Urinary bladder (tissue), 4 donors: ENCODE data around the gene C1R. TPM values are rescaled to one million over a fixed set of nuclear protein-coding genes. Genes with fewer than 3 reads are reported as not detected.

ENCODE experiments used
- DNase-seq: peaks from one replicate; pipeline ENCODE4 v3.0.0-alpha.2; 2015; ENCODE audit errors: extremely low spot score
- H3K27ac ChIP-seq: one replicate; pipeline ENCODE4 v1.5.1; 2013; ENCODE audit warnings: low read depth, mild to moderate bottlenecking, moderate library complexity
- H3K36me3 ChIP-seq: one replicate; pipeline ENCODE4 v1.6.1; 2013; ENCODE audit warnings: mild to moderate bottlenecking, moderate library complexity; ENCODE audit not compliant: insufficient read depth
- H3K4me1 ChIP-seq: one replicate; pipeline ENCODE4 v1.6.1; 2013; ENCODE audit warnings: mild to moderate bottlenecking, moderate library complexity; ENCODE audit not compliant: insufficient read depth
- H3K4me3 ChIP-seq: one replicate; pipeline ENCODE4 v1.5.1; 2013; ENCODE audit warnings: low read depth, low read length
- WGBS: extraction: QIAGEN DNeasy Blood & Tissue Kit; methylation state at CpG from one replicate; pipeline ENCODE4 v1.1.7; 2013; 5-methylcytosine and 5-hydroxymethylcytosine counted together
- polyA plus RNA-seq: library from polyadenylated mRNA; stranded (reverse); fragments of 200-250 nt; gene quantifications from one replicate; pipeline ENCODE4 v1.2.3, GENCODE V29; 2013
- total RNA-seq: library from RNA; depleted of rRNA; stranded (reverse); fragments of >200 nt; gene quantifications from one replicate; pipeline ENCODE4 v1.2.3, GENCODE V29; 2014
- donor health status: healthy with polysubstance abuse.
- donor health status: healthy.

Gene C1R
- total and polyA plus RNA-seq, 2 donors: 174 to 1,192 TPM

DNA sequence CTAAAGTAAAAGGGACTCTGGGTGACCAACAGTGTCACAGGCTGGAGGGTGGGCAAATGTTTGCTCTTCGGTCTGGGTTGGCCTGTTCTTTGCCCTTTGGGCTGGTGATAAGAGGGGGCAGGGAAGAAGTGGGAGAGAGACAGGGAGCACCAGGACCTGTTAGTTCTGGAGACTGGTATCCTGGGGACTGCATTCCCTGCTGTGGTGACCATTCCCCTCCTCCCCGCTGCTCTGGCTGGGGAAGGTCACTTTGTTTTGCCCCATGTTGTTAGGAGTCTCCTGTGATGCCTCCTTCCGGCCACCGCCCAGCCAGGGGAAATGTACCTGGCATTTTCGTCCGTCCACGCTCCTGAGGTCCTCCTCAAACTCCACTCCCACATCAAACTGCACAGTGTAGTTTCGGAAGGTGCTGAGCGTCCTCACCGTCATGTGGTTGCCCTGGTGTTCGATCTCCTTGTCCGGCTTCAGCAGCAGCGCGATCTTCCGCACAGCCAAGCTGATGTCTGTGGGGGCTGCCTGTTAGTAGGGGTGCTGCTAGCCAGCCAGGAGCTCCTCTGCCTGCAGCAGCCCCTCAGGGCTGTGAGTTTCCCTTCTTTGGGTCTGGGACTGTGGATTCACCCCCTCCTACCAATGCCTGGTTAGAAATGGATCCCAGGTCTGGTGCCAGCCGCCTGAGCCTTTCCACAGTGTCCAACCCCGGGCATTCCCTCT is 35.8 kb upstream of the C1R start:
- no peak overlapping the region for H3K27ac ChIP-seq
- no peaks in the 10 kb centered on the region for H3K36me3 ChIP-seq
- H3K4me3 ChIP-seq: no peak overlapping the region
- WGBS: 86% methylated on average over 17 of the region's 17 CpGs
- DNase-seq: no peak
- no peaks in the 10 kb centered on the region for H3K4me1 ChIP-seq

- no peak for DNase-seq
- Histone ChIP-seq H3K27ac (no peak overlapping the region), H3K36me3 (no peaks in the 10 kb centered on the region), H3K4me1 (no peaks in the 10 kb centered on the region), H3K4me3 (no peak overlapping the region)
- WGBS: 73% methylated on average over 4 of the region's 4 CpGs
These were observed 33.5 kb upstream of the C1R start for GRCh38 chr12:7125632-7126227.

DNA sequence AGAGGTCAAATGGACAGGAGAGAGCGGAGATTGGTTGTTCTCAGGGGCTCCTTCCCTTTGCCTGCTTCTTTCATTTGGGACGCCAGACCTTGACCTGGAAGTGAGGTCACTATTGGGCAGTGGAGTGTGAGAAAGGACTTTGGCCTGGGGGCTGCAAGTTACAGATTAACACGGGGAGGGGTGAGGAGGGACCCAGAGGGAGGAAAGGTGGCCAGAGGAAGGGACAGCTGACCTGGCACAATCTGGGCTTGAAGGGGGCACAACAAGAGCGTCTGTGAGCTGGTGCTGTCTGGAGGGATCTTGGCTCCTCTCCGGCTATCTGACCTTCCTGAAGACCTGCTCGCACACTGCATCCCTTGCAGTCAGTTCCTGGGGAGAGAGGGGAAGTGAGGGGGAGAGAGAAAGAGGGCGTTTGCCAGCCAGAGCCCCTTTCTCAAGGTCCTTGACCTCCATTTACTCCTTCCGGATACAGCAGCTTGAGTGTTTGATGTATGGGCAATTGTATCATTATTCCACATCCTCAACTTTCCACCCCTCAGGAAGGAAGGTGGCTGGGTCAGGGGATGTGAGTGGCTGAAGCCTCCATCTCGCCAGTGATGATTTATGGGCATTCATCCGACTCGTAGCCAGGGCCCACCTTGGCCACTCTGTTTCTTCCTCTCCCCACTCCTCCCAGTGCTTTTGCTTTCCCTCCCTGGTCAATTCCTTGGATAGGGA is 31.7 kb upstream of the C1R start:
- H3K4me1 ChIP-seq: no peaks in the 10 kb centered on the region
- no peaks in the 10 kb centered on the region for H3K36me3 ChIP-seq
- 61% methylated on average over 11 of the region's 11 CpGs for WGBS
- H3K27ac ChIP-seq: no peak overlapping the region
- H3K4me3 ChIP-seq: no peak overlapping the region
- DNase-seq: no peak

GRCh38 chr12:7122811-7123769 is 30.8 kb upstream of the C1R start:
- H3K27ac ChIP-seq: no peak overlapping the region
- no peak for DNase-seq
- no peaks in the 10 kb centered on the region for H3K4me1 ChIP-seq
- H3K36me3 ChIP-seq: no peaks in the 10 kb centered on the region
- H3K4me3 ChIP-seq: no peak overlapping the region
- WGBS: 71% methylated on average over 7 of the region's 7 CpGs

DNA sequence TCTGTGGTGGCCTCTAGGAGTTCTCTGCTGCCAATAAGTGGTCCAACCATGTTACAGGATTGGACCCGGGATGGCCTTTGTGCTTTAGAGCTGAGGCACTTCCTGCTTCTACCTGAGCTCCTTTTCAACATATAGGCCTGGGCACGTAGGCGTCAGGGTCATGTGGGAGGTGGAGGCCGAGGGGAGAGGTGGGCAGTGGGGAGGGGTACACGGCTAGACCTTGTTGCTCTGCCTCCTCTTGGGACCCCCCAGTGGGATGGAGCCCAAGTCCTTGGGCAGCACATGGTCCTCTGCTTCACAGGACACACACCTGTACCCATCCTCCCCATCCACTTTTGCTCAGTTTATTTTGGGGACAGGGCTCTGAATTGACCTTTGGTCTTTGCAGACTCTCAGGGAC is 29.1 kb upstream of the C1R start:
- no peak overlapping the region for H3K27ac ChIP-seq
- no peaks in the 10 kb centered on the region for H3K4me1 ChIP-seq
- no peak for DNase-seq
- H3K4me3 ChIP-seq: no peak overlapping the region
- 81% methylated on average over 5 of the region's 5 CpGs for WGBS
- H3K36me3 ChIP-seq: no peaks in the 10 kb centered on the region

DNA sequence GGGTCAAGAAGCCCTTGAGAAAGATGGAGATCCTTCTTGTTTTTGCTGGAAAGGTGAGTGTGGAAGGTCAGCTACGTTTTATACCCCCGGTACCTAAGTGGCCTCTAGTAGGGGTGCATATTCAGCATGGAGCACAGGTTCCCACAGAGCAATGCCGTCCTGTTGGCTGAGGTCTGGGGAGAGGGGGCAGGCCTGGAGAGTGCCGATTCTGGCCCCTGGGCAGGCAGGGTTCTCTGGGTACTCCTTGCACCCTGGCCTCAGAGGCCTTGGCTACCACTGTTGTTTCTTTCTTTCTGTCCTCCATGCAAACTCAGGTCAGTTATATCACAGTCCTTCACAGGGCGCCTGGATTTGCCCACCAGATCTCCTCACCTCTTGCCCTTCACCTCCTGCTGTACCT is 27.9 kb upstream of the C1R start:
- H3K4me3 ChIP-seq: no peak overlapping the region
- WGBS: 88% methylated on average over 5 of the region's 5 CpGs
- H3K36me3 ChIP-seq: no peaks in the 10 kb centered on the region
- no peaks in the 10 kb centered on the region for H3K4me1 ChIP-seq
- no peak overlapping the region for H3K27ac ChIP-seq
- no peak for DNase-seq

- no peak overlapping the region for H3K27ac ChIP-seq
- H3K4me3 ChIP-seq: no peak overlapping the region
- H3K4me1 ChIP-seq: no peaks in the 10 kb centered on the region
- WGBS: 86% methylated on average over 3 of the region's 3 CpGs
- H3K36me3 ChIP-seq: no peaks in the 10 kb centered on the region
- DNase-seq: no peak
These were observed 26.6 kb upstream of the C1R start for GRCh38 chr12:7118881-7119280.

GRCh38 chr12:7117670-7118069 is 25.4 kb upstream of the C1R start:
- DNase-seq: no peak
- H3K4me3 ChIP-seq: no peak overlapping the region
- H3K36me3 ChIP-seq: no peaks in the 10 kb centered on the region
- H3K27ac ChIP-seq: no peak overlapping the region
- WGBS: 86% methylated on average over 3 of the region's 3 CpGs
- H3K4me1 ChIP-seq: no peaks in the 10 kb centered on the region

GRCh38 chr12:7116916-7117315 is 24.7 kb upstream of the C1R start:
- DNase-seq: no peak

DNA sequence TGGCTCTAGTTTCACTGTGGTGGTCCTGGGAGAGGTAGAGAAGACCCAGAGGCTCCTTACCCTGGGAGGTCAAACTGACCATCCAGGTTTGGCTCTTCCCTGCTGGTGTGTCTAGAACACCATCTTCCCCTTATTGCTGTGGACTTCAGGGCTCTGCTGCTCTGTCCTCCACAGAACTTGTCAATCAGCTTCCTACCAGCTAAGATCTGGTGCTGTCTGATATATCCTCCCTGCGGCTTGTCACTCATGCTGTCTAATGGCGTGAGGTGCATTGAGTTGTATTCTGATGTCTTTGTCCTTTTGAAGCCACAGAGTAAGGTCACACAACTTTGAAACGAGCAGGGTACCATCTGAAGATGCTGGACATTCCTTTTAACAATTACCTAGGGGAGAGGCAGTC is 24.0 kb upstream of the C1R start:
- no peak for DNase-seq
- no peak overlapping the region for H3K27ac ChIP-seq
- H3K4me3 ChIP-seq: no peak overlapping the region
- H3K36me3 ChIP-seq: no peaks in the 10 kb centered on the region
- H3K4me1 ChIP-seq: no peaks in the 10 kb centered on the region
- 87% methylated on average over 3 of the region's 3 CpGs for WGBS

More at GRCh38 chr12:7116916-7117315, 24.7 kb upstream of the C1R start:
- 93% methylated on average over 9 of the region's 9 CpGs for WGBS
- Histone ChIP-seq H3K4me1 (no peaks in the 10 kb centered on the region), H3K4me3 (no peak overlapping the region), H3K36me3 (no peaks in the 10 kb centered on the region), H3K27ac (no peak overlapping the region)

- no peaks in the 10 kb centered on the region for H3K36me3 ChIP-seq
- no peak for DNase-seq
- H3K4me3 ChIP-seq: no peak overlapping the region
- WGBS: 90% methylated on average over 6 of the region's 6 CpGs
- H3K4me1 ChIP-seq: no peaks in the 10 kb centered on the region
- H3K27ac ChIP-seq: no peak overlapping the region
These were observed 22.6 kb upstream of the C1R start for GRCh38 chr12:7114851-7115250.

DNA sequence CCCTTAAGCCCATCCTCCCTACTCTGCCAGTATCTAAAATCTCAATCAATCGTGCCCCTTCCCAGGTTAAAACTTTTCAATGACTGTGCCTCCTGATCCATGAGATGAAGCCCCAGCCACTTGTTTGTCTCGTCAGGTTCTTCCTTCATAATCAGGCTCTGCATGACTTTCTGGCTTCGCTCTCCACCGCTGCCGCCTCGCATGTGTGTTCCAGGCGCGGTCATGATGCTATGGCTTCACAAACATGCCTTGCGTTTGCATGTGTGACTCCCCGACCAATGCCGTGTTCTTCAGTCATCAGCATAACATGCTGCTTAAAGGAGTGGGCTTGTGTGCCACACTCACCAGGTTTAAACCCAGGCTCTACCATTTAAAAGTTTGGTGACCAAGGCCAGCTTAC is 21.8 kb upstream of the C1R start:
- H3K36me3 ChIP-seq: no peaks in the 10 kb centered on the region
- no peak for DNase-seq
- H3K4me3 ChIP-seq: no peak overlapping the region
- WGBS: 90% methylated on average over 11 of the region's 11 CpGs
- no peak overlapping the region for H3K27ac ChIP-seq
- no peaks in the 10 kb centered on the region for H3K4me1 ChIP-seq

DNA sequence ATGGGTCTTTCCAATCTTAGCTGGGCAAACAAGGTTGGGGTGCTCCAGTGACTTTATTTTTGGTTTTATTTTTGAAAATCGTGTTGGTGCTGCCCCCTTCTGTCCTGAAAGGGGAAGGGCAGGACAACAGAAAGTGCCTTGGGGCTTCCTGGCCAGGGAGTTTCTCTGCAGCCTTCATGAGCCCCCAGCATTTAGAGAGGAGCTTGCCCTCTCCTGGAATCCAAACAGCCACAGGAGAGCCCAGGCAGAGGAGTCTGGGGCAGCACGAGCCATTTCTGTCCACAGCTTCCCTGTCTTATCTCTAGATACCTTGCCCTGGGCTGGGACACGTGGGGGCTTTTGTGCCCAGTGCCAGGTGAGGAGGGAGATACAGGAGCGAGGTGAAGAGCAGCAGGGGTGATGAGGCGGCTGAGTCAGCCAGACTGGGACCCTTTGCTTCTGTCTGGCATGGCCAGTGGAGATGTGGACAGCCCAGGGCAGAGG is 21.2 kb upstream of the C1R start:
- H3K36me3 ChIP-seq: no peaks in the 10 kb centered on the region
- DNase-seq: no peak
- 45% methylated on average over 5 of the region's 5 CpGs for WGBS
- H3K4me3 ChIP-seq: no peak overlapping the region
- no peaks in the 10 kb centered on the region for H3K4me1 ChIP-seq
- H3K27ac ChIP-seq: no peak overlapping the region
